GM19395 (cell line): Measurements from ENCODE around the gene ABCA13.

Experiments
- ATAC-seq: cut with Tn5 transposase; IDR thresholded peaks from one replicate; pipeline ENCODE4 v1.9.1; 2021; ENCODE audit warnings: mild to moderate bottlenecking, moderate library complexity; ENCODE audit not compliant: unreplicated experiment

ABCA13 gene

GRCh38 chr7:48426331-48426965 is 255.2 kb downstream of the ABCA13 start:
- ATAC-seq: no peak

- ATAC-seq: no peak
Observed at GRCh38 chr7:48426966-48427555, 255.8 kb downstream of the ABCA13 start.

- ATAC-seq: no peak
Observed at GRCh38 chr7:48427671-48428070, 256.4 kb downstream of the ABCA13 start.

GRCh38 chr7:48428091-48428684 is 256.9 kb downstream of the ABCA13 start:
- ATAC-seq: no peak

GRCh38 chr7:48429117-48429516 is 257.9 kb downstream of the ABCA13 start:
- no peak for ATAC-seq

GRCh38 chr7:48438206-48438605 is 266.9 kb downstream of the ABCA13 start:
- no peak for ATAC-seq

GRCh38 chr7:48441848-48442492 is 270.7 kb downstream of the ABCA13 start:
- no peak for ATAC-seq

GRCh38 chr7:48443051-48443450 is 271.8 kb downstream of the ABCA13 start:
- no peak for ATAC-seq

GRCh38 chr7:48446721-48447120 is 275.5 kb downstream of the ABCA13 start:
- ATAC-seq: no peak

GRCh38 chr7:48452218-48452617 is 281.0 kb downstream of the ABCA13 start:
- ATAC-seq: no peak

- ATAC-seq: no peak
Observed at GRCh38 chr7:48454750-48455192, 283.5 kb downstream of the ABCA13 start.

GRCh38 chr7:48455363-48455762 is 284.1 kb downstream of the ABCA13 start:
- ATAC-seq: no peak

- no peak for ATAC-seq
Observed at GRCh38 chr7:48458701-48459524, 287.7 kb downstream of the ABCA13 start.

GRCh38 chr7:48466713-48467112 is 295.5 kb downstream of the ABCA13 start:
- no peak for ATAC-seq

GRCh38 chr7:48471196-48471595 is 299.9 kb downstream of the ABCA13 start:
- no peak for ATAC-seq

GRCh38 chr7:48472640-48473039 is 301.4 kb downstream of the ABCA13 start:
- no peak for ATAC-seq

GRCh38 chr7:48473205-48473865 is 302.1 kb downstream of the ABCA13 start:
- no peak for ATAC-seq

- no peak for ATAC-seq
Observed at GRCh38 chr7:48481235-48481634, 310.0 kb downstream of the ABCA13 start.

- ATAC-seq: no peak
Observed at GRCh38 chr7:48497521-48497920, 326.3 kb downstream of the ABCA13 start.

- no peak for ATAC-seq
Observed at GRCh38 chr7:48502021-48502420, 330.8 kb downstream of the ABCA13 start.

GRCh38 chr7:48505051-48505450 is 333.8 kb downstream of the ABCA13 start:
- no peak for ATAC-seq
